Measurements from ENCODE around the gene MANSC4.

GRCh38 chr12:27826076-27826475 lies 46.0 kb upstream of the MANSC4 start:
- TF ChIP-seq NFRKB (IDR thresholded peaks at IDR 0.05) (no peak), PKNOX1 (IDR thresholded peaks at IDR 0.05) (no peak), ELF4 (IDR thresholded peaks at IDR 0.05) (no peak), SUZ12 (IDR thresholded peaks at IDR 0.05) (no peak), BHLHE40 (IDR thresholded peaks at IDR 0.05; ENCODE audit: borderline replicate concordance) (no peak), FOXK2 (IDR thresholded peaks at IDR 0.05) (no peak), FOXA1 (IDR thresholded peaks at IDR 0.05) (no peak), SP1 (IDR thresholded peaks at IDR 0.05) (no peak), ARNT (IDR thresholded peaks at IDR 0.05) (no peak), CTBP1 (IDR thresholded peaks at IDR 0.05; ENCODE audit: borderline replicate concordance) (no peak), HDGF (IDR thresholded peaks at IDR 0.05; ENCODE audit: borderline replicate concordance) (no peak), FOXM1 (IDR thresholded peaks at IDR 0.05; ENCODE audit: borderline replicate concordance) (no peak), TARDBP (IDR thresholded peaks at IDR 0.05) (no peak)
